GM12864 (cell line): ENCODE results near the gene CDAN1.

Experiments
- DNase-seq: peaks from one replicate; pipeline ENCODE4 v3.0.0-alpha.2; 2011; ENCODE audit warnings: low read depth
- H3K4me3 ChIP-seq: 2 replicates; pipeline ENCODE4 v1.5.1; 2011; ENCODE audit warnings: mild to moderate bottlenecking, low read depth, low read length, control low read depth
- TF ChIP-seq, protein P1 (sequence below): IDR thresholded peaks from 2 replicates; pipeline ENCODE4 v1.5.1; 2011; ENCODE audit warnings: low read depth, mild to moderate bottlenecking, moderate library complexity, low read length, control low read depth, inconsistent platforms; ENCODE audit errors: missing control alignments

Gene CDAN1

DNA sequence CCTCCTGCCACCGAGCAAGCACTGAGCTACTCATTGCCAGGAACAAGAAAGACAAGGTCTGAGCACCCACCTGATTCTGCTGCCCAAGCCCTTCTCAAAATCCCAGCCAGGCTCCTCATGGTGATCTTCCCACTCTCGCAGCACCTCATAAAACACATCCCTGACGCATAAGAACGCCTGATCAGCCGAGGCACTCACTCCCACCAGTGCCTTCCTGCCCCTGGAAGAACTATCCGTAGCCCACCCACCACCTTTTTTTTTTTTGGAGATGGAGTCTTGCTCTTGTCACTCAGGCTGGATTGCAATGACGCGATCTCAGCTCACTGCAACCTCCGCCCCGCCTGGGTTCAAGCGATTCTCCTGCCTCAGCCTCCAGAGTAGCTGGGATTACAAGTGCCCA, 3.9 kb downstream of the CDAN1 start:
- H3K4me3 ChIP-seq: no peak overlapping the region
- TF ChIP-seq, protein P1, sequence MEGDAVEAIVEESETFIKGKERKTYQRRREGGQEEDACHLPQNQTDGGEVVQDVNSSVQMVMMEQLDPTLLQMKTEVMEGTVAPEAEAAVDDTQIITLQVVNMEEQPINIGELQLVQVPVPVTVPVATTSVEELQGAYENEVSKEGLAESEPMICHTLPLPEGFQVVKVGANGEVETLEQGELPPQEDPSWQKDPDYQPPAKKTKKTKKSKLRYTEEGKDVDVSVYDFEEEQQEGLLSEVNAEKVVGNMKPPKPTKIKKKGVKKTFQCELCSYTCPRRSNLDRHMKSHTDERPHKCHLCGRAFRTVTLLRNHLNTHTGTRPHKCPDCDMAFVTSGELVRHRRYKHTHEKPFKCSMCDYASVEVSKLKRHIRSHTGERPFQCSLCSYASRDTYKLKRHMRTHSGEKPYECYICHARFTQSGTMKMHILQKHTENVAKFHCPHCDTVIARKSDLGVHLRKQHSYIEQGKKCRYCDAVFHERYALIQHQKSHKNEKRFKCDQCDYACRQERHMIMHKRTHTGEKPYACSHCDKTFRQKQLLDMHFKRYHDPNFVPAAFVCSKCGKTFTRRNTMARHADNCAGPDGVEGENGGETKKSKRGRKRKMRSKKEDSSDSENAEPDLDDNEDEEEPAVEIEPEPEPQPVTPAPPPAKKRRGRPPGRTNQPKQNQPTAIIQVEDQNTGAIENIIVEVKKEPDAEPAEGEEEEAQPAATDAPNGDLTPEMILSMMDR: no peak
- DNase-seq: no peak

DNA sequence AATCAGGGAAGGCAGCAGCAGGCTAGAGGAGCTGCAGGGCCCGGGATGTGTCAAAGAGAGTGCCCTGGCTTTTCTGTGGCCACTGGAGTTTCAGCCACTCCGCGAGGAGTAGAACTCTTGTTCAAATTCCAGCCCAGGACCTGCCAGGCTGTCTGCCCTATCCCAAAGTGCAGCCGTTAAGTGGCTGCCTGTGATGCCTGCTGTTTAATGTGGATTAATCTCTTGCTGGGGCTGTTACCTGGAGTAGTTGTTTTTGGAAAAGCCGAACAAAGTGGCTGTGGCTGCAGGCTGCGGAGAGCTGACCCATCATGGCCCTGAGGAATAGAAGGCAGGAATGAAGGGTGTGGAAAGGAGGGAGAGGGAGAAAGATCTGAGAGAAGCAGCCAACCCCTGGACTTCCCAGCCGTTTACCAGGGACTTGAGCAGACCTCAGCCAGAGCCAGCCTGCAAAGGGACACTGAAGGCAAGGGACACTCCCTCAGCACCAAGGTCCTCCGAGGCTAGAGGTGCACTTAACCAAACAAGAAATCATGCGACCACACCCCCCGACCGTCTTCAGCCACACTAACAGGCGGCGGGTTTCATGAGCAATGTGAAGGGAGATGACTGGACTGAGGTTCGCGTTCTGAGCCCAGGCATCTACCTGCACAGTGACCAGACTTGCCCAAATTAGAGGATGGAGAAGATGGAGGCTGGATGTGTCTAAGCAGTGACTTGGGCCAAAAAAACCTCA, 4.7 kb downstream of the CDAN1 start:
- TF ChIP-seq, protein P1: no peak
- no peak overlapping the region for H3K4me3 ChIP-seq
- DNase-seq: no peak

DNA sequence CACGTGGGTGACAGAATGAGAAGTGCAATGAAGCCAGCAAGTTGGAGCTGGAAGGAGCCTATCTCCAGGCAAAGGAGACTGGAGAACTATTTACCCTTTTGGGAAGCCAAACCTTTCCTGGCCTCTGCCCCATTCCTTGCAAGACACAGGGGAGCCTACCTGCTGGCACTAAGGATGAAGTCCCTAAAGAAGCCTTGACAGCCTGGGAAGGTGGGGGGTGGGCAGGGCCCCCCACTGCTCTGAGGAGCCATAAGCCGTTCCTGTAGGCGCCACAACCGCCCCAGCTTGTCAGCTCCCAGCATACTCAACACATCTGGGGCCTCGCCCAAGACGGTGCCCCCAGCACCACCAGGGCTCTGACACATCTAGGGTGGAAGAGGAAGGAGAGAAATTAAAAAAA, 5.5 kb downstream of the CDAN1 start:
- TF ChIP-seq, protein P1: no peak
- DNase-seq: no peak
- no peak overlapping the region for H3K4me3 ChIP-seq

DNA sequence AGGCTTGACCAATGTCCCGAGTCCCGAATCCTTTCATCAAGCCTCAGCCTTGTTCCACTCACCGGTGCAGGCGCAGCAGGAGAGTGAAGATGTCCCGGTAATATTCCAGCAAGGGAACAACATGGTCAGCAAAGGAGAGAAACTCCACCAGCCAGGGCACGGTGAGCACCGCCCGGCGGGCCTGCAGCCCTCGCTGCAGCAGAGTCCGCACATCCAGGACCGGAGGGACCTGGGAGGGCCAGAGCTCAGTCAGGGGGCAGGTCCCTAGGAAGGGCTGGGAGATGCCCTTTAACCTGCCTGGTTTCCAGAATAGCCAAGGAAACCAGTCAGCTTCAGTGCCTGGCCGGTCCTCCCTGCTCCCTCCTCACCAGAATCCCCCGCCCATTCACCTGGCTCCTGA, 6.4 kb downstream of the CDAN1 start:
- H3K4me3 ChIP-seq: no peak overlapping the region
- TF ChIP-seq, protein P1: no peak
- no peak for DNase-seq

DNA sequence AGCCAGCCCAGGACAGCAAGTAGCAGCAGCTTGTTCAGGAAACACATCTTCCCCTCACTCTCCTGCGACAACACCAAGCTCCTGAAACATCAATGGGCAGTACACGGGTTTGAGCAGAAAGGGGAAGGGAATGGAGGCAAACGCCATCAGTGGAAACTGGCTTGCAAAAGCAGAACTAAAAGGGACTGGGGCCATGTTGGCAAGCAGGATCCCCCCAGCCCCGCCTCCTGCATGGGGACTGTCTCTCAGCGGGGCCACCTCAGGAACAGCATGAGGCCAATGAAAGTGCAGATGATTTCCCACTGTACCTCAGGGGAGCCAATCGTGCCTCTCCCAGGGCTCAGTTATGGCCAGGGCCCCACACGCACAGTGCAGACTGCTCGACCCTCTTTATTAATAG, 6.8 kb downstream of the CDAN1 start:
- TF ChIP-seq, protein P1: no peak
- DNase-seq: no peak
- no peak overlapping the region for H3K4me3 ChIP-seq

DNA sequence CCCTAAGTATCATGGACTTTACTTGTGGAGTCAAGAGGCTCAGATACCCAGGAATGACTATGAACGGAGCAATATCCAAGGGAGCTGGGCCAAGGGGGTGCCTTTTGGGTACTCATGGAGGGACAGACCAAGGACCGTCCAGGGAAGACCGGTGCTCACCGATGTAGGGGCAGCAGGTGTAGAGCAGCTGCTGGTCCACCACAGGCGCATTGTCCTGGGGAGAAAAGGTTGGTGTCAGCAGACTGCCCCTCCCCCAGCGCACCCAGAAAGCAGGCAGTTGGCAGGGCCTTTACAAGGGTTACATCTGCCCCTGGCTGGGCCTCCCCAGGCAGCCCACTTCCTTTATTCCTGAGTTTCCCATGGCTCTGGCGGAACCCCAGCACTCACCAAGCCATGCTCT, 7.5 kb downstream of the CDAN1 start:
- DNase-seq: no peak
- no peak overlapping the region for H3K4me3 ChIP-seq
- TF ChIP-seq, protein P1: no peak

DNA sequence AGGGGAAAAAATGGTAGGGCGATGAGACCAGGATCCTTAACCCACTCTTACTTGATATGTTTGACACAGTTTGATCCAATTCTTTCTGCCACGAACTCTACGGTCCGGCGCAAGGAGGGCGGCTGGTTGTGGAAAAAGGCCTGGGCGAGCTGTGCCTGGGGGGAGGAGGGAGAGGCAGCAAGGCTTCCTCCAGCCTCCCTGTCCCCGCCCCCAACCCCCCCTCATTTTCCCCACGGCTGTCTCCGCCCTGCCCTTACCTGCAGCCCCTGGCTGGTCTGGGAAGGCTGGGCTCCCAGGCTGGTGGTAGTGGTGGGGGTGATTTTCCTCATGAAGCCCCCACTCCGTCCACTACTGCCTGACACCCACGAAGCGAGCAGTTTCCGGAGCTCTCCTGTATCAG, 8.0 kb downstream of the CDAN1 start:
- TF ChIP-seq, protein P1: no peak
- no peak overlapping the region for H3K4me3 ChIP-seq
- DNase-seq: no peak
